Measurements from ENCODE around the gene PHRF1. TPM values are rescaled to one million over a fixed set of nuclear protein-coding genes. Genes with fewer than 3 reads are reported as not detected.

PHRF1 gene
- total RNA-seq, 1 experiment from 2014 or later, result 42.3 TPM

DNA sequence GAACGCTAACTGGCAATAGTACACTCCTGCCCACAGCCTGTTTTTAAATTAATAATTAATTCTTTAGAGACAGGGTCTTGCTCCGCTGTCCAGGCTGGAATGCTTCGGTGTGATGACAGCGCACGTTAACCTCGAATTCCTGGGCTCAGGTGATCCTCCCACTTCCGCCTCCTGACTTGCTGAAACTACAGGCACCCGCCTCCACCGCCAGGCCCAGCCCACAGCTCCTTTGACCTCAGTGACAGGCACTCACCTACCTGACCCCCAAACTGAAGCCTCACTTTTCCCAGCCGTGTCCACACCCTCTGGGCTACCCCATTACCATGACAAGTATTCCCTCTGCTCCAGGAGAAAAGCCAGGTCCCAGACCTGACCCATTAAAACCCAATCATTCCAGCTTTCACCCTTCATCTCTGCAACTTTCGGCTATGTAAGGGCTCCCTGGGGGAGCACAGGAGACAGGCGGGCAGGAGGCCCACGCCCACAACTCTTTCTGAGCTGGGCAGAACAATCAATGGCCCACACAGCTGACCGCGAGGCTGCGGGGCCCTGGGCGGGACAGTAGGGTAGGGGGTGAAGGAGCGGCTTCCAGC lies 16.5 kb upstream of the PHRF1 start:
- H3K27ac Mint-ChIP-seq (ENCODE audit: unreplicated experiment), result peak overlapping the region; percentile 88

DNA sequence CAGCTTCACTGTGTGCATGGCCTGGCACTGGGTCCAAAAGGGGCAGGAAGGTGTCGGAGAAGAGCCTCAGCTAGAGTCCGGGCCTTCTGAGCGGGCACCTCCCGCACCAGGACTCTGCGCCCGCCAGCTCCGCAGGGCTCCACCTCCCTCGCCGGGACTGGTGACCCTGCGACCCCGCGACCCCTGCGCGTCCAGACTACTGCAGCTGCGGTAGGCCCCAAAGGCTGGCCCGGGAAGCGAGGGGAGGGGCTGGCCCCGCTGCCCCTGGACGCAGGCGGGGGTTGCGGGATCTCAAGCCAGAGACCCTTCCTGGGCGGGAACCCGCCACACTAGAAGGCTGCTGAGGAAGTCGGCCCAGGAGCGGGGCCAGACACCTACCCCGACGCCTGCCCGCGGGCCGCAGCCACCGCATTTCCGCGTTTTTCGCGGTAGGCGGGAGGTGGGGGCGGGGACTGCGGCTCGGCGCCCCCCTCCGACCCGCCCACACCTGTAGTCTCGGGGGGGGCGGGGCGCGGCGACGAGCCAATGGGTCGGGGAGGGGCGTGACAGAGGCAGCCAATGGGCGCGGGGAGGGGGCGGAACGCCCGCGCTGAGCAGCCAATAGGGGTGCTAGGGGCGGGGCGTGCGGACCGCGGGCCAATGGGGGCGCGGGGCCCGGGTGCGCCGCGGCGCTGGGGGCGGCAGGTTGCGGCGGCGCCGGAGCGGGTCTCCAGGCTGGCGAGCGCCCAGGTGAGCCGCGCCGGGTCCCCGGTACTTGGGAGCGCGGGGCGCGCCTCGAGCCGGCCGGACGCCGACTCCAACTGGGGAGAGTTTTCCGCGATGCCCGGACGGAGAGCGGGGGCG lies 15.7 kb upstream of the PHRF1 start, which contains the start of the genes LMNTD2 and RASSF7:
Gene LMNTD2, minus strand, starts transcription at position 434 of the 843 bp plus-strand sequence. Its CDS starts 22 bp downstream, at position 412.
Gene RASSF7, plus strand, starts transcription at position 666 of the 843 bp plus-strand sequence. CDS start 799 bp downstream, outside the sequence.
- Mint-ChIP-seq H3K4me1 (ENCODE audit: low read depth, unreplicated experiment) (no peaks in the 10 kb centered on the region), H3K27ac (ENCODE audit: unreplicated experiment) (peak within 1 kb of the TSS; percentile 88), H3K4me3 (ENCODE audit: low read depth, unreplicated experiment) (peak within 1 kb of the TSS; percentile 90), H3K27me3 (ENCODE audit: unreplicated experiment) (no peaks in the 10 kb centered on the region), H3K9me3 (ENCODE audit: low read depth, unreplicated experiment) (no peaks in the 10 kb centered on the region), H3K36me3 (ENCODE audit: insufficient read depth, unreplicated experiment) (peaks cover 82% of the 10 kb centered on the region)
- TF ChIP-seq CTCF (IDR thresholded peaks at IDR 0.05; ENCODE audit: unreplicated experiment), result no peak
- DNase-seq, result peak; percentile 97
- intact Hi-C loops (cut with micrococcal nuclease; ENCODE audit: unreplicated experiment), result loop anchor here (10.0 kb wide), 1 partner anchor 144 kb away; the partner anchor contains the start of gene EPS8L2
- TSS peak; percentile 65 for BruUV-seq (replicated peaks)
- CTCF ChIA-PET, result no interaction called here

More for the DNA sequence above, 16.5 kb upstream of the PHRF1 start:
- Mint-ChIP-seq H3K4me3 (ENCODE audit: low read depth, unreplicated experiment) (peak overlapping the region; percentile 90), H3K9me3 (ENCODE audit: low read depth, unreplicated experiment) (no peaks in the 10 kb centered on the region), H3K27me3 (ENCODE audit: unreplicated experiment) (no peaks in the 10 kb centered on the region), H3K4me1 (ENCODE audit: low read depth, unreplicated experiment) (no peaks in the 10 kb centered on the region), H3K36me3 (ENCODE audit: insufficient read depth, unreplicated experiment) (peaks cover 77% of the 10 kb centered on the region)
- peak; percentile 55 for DNase-seq
- intact Hi-C loops (cut with micrococcal nuclease; ENCODE audit: unreplicated experiment), result loop anchor here (10.0 kb wide), 2 partner anchors 145 to 165 kb away; partner anchors contain the start of gene EPS8L2
- TF ChIP-seq CTCF (IDR thresholded peaks at IDR 0.05; ENCODE audit: unreplicated experiment), result no peak
- CTCF ChIA-PET, result no interaction called here
- no TSS peak for BruUV-seq (replicated peaks)

GRCh38 chr11:561148-562003 lies 14.9 kb upstream of the PHRF1 start:
- Mint-ChIP-seq H3K27ac (ENCODE audit: unreplicated experiment) (peak overlapping the region; percentile 82), H3K36me3 (ENCODE audit: insufficient read depth, unreplicated experiment) (peaks cover 73% of the 10 kb centered on the region), H3K27me3 (ENCODE audit: unreplicated experiment) (no peaks in the 10 kb centered on the region), H3K4me3 (ENCODE audit: low read depth, unreplicated experiment) (peak overlapping the region; percentile 90), H3K9me3 (ENCODE audit: low read depth, unreplicated experiment) (no peaks in the 10 kb centered on the region), H3K4me1 (ENCODE audit: low read depth, unreplicated experiment) (no peaks in the 10 kb centered on the region)
- no peak for TF ChIP-seq CTCF (IDR thresholded peaks at IDR 0.05; ENCODE audit: unreplicated experiment)
- intact Hi-C loops (cut with micrococcal nuclease; ENCODE audit: unreplicated experiment), result loop anchor here (10.0 kb wide), 1 partner anchor 143 kb away; the partner anchor contains the start of gene EPS8L2
- CTCF ChIA-PET, result interaction anchor here (0.6 to 1.0 kb wide), 6 partner anchors 14 to 144 kb away, joined by 3 to 6 read pairs (median 4); no protein-coding TSS in a partner anchor
- no TSS peak for BruUV-seq (replicated peaks)
- peak; percentile 94 for DNase-seq

All from Calu3 (cell line).